Naive thymus-derived CD4-positive, alpha-beta T cell (primary cell): ENCODE data around the gene PRDM4. TPM values are rescaled to one million over a fixed set of nuclear protein-coding genes. Genes with fewer than 3 reads are reported as not detected.

Experiments
- ATAC-seq: fragments of 150-1000 bp; cut with Tn5 transposase; 2 replicates; pipeline ENCODE4 v1.10.0; 2021; ENCODE audit warnings: mild to moderate bottlenecking, moderate library complexity
- CTCF ChIA-PET: fragments of 350-600 bp; sonication (Branson Sonifier 250); formaldehyde crosslinking; loops from one replicate; lab custom pipeline; 2021; ENCODE audit warnings: antibody characterized with exemption; lab: Charles Lee
- POLR2A ChIA-PET: fragments of 350-600 bp; sonication (Branson Sonifier 250); formaldehyde crosslinking; loops from one replicate; lab custom pipeline; 2021; ENCODE audit warnings: antibody characterized with exemption, inconsistent platforms; lab: Charles Lee
- DNase-seq, 9 donors: peaks; one replicate each; pipeline versions ENCODE4 v3.0.0 to v3.0.0-alpha.2; 2020 to 2022; ENCODE audit warnings: mixed read lengths in 1 of 9
- H3K27ac ChIP-seq: one replicate; pipeline ENCODE4 v1.7.0; 2013; ENCODE audit warnings: mild to moderate bottlenecking, low read depth, low read length, moderate library complexity
- H3K27me3 ChIP-seq, 2 donors: one replicate each; pipeline ENCODE4 v1.7.0; 2013; ENCODE audit warnings: low read length in 2 of 2, mild to moderate bottlenecking in 2 of 2, moderate library complexity in 2 of 2; ENCODE audit not compliant: control insufficient read depth in 2 of 2, insufficient read depth in 2 of 2
- H3K36me3 ChIP-seq, 3 experiments: 1 replicate in 2 of 3; 2 replicates in 1 of 3; pipeline ENCODE4 v1.7.0; 2013; ENCODE audit warnings: low read length in 3 of 3, mild to moderate bottlenecking in 3 of 3, moderate library complexity in 1 of 3; ENCODE audit not compliant: insufficient read depth in 3 of 3, control insufficient read depth in 2 of 3
- H3K4me1 ChIP-seq, 2 donors: one replicate each; pipeline ENCODE4 v1.7.0; 2013; ENCODE audit warnings: low read length in 2 of 2, mild to moderate bottlenecking in 2 of 2, moderate library complexity in 1 of 2; ENCODE audit not compliant: control insufficient read depth in 2 of 2, insufficient read depth in 2 of 2
- H3K4me3 ChIP-seq: 2 replicates; pipeline ENCODE4 v1.7.0; 2013; ENCODE audit warnings: mild to moderate bottlenecking, low read length
- H3K9me3 ChIP-seq, 3 experiments: 1 replicate in 2 of 3; 2 replicates in 1 of 3; pipeline ENCODE4 v1.7.0; 2013; ENCODE audit warnings: low read length in 3 of 3; ENCODE audit not compliant: control insufficient read depth in 2 of 3
- H3K27ac Mint-ChIP-seq, 9 donors: one replicate each; pipeline ENCODE4 v1.8.0; 2020 to 2022; ENCODE audit warnings: mixed read lengths in 9 of 9, mild to moderate bottlenecking in 8 of 9, moderate library complexity in 5 of 9, inconsistent platforms in 2 of 9
- H3K27me3 Mint-ChIP-seq, 5 donors: one replicate each; pipeline ENCODE4 v1.8.0; 2021 to 2022; ENCODE audit warnings: mixed read lengths in 5 of 5, mild to moderate bottlenecking in 1 of 5
- H3K36me3 Mint-ChIP-seq, 5 donors: one replicate each; pipeline ENCODE4 v1.8.0; 2020 to 2022; ENCODE audit warnings: mixed read lengths in 5 of 5, mild to moderate bottlenecking in 3 of 5, inconsistent platforms in 1 of 5
- H3K4me1 Mint-ChIP-seq, 7 donors: one replicate each; pipeline ENCODE4 v1.8.0; 2020 to 2022; ENCODE audit warnings: mixed read lengths in 7 of 7, mild to moderate bottlenecking in 3 of 7, inconsistent platforms in 1 of 7
- H3K4me3 Mint-ChIP-seq, 10 donors: one replicate each; pipeline ENCODE4 v1.8.0; 2020 to 2022; ENCODE audit warnings: mild to moderate bottlenecking in 10 of 10, mixed read lengths in 10 of 10, moderate library complexity in 6 of 10, inconsistent platforms in 2 of 10
- H3K9me3 Mint-ChIP-seq, 11 donors: one replicate each; pipeline ENCODE4 v1.8.0; 2020 to 2022; ENCODE audit warnings: mixed read lengths in 11 of 11, mild to moderate bottlenecking in 4 of 11, inconsistent platforms in 1 of 11, moderate library complexity in 1 of 11
- intact Hi-C, 2 donors: fragments of 100-400 bp; cut with micrococcal nuclease; formaldehyde crosslinking; loops; one replicate each; pipeline ENCODE4 v1.15.1; 2023
- polyA plus RNA-seq, 2 donors: library from polyadenylated mRNA; unstranded; fragments of 300-500 nt; fragmentation: Illumina TruSeq; gene quantifications; one replicate each; pipeline ENCODE4 v1.2.3, GENCODE V29; 2021
- total RNA-seq, 6 experiments: library from RNA in 5 of 6; stranded (reverse) in 5 of 6; gene quantifications; 1 replicate in 5 of 6; 2 replicates in 1 of 6; pipeline ENCODE4 v1.2.3 and lab custom pipeline; 2021 to 2026

The PRDM4 gene
- total RNA-seq (10 to 100 TPM; 32.4 to 41.3 (median 36.4) TPM), polyA plus RNA-seq (10 to 100 TPM; 16.5 to 28.5 TPM), total RNA-seq (lab: John Stamatoyannopoulos, UW) (58.4 reads per million, percentile 74 among the genes with 10 or more reads in this experiment)

GRCh38 chr12:107760809-107761501 lies at the start of gene PRDM4:
Gene PRDM4 (minus strand): TSS chr12:107761137. CDS start chr12:107760515, 622 bp downstream.
- Mint-ChIP-seq H3K27ac (peak within 1 kb of the TSS; percentile 85 to 96 (median 91)), H3K4me3 (peak within 1 kb of the TSS; percentile 85 to 94 (median 91)), H3K27me3 (peaks cover 0 to 5% (median 0%) of the 10 kb centered on the region in 5 donors), H3K36me3 (peaks cover 0 to 13% (median 6%) of the 10 kb centered on the region in 5 donors), H3K4me1 (peaks cover 19 to 52% (median 35%) of the 10 kb centered on the region in 7 donors), H3K9me3 (peaks cover 0 to 4% (median 0%) of the 10 kb centered on the region in 11 donors)
- H3K9me3 ChIP-seq: no peaks in the 10 kb centered on the region
- peak within 1 kb of the TSS; percentile 78 for H3K27ac ChIP-seq
- intact Hi-C loops: loop anchor here (1.0 to 10.0 kb wide), 27 partner anchors 76 to 1812 kb away; partner anchors contain the start of genes CRY1 (in 2 of the 2), PWP1 (in 2 of the 2), RIC8B (in 2 of the 2) and TCP11L2 (in 2 of the 2)
- ChIA-PET CTCF (no interaction called here), POLR2A (interaction anchor here (0.7 to 1.8 kb wide), 4 partner anchors 11 to 1456 kb away, joined by 3 to 7 read pairs (median 3); partner anchors contain the start of gene PWP1)
- peak within 1 kb of the TSS; percentile 83 for H3K4me3 ChIP-seq
- peaks cover 0 to 11% (median 5%) of the 10 kb centered on the region in 3 experiments for H3K36me3 ChIP-seq
- ATAC-seq (peak; percentile 99), DNase-seq (peak; percentile 85 to 96 (median 93))
- H3K4me1 ChIP-seq: peaks cover 21% of the 10 kb centered on the region in 2 donors
- no peaks in the 10 kb centered on the region for H3K27me3 ChIP-seq

GRCh38 chr12:107807471-107808150 lies 46.7 kb upstream of the PRDM4 start:
- no peak overlapping the region for H3K27ac ChIP-seq
- H3K4me3 ChIP-seq: no peak overlapping the region
- DNase-seq: no peak
- H3K27me3 ChIP-seq: no peaks in the 10 kb centered on the region
- intact Hi-C loops: no loop called here
- Mint-ChIP-seq H3K27ac (no peak overlapping the region), H3K36me3 (no peaks in the 10 kb centered on the region), H3K4me1 (no peaks in the 10 kb centered on the region), H3K27me3 (peaks cover 6 to 17% (median 9%) of the 10 kb centered on the region in 5 donors), H3K9me3 (no peaks in the 10 kb centered on the region), H3K4me3 (no peak overlapping the region)
- CTCF ChIA-PET: no interaction called here
- POLR2A ChIA-PET: no interaction called here
- no peaks in the 10 kb centered on the region for H3K9me3 ChIP-seq
- no peaks in the 10 kb centered on the region for H3K36me3 ChIP-seq
- ATAC-seq: no peak
- H3K4me1 ChIP-seq: no peaks in the 10 kb centered on the region

GRCh38 chr12:107805488-107806180 lies 44.7 kb upstream of the PRDM4 start:
- no peak overlapping the region for H3K27ac Mint-ChIP-seq
- Histone ChIP-seq H3K27me3 (no peaks in the 10 kb centered on the region), H3K9me3 (no peaks in the 10 kb centered on the region), H3K36me3 (no peaks in the 10 kb centered on the region), H3K27ac (no peak overlapping the region), H3K4me1 (no peaks in the 10 kb centered on the region), H3K4me3 (no peak overlapping the region)
- no peak for ATAC-seq
- ChIA-PET POLR2A (no interaction called here), CTCF (no interaction called here)
- DNase-seq: no peak
- no peaks in the 10 kb centered on the region for H3K36me3 Mint-ChIP-seq
- no peaks in the 10 kb centered on the region for H3K9me3 Mint-ChIP-seq
- H3K27me3 Mint-ChIP-seq: peaks cover 0 to 17% (median 9%) of the 10 kb centered on the region in 5 donors
- no peaks in the 10 kb centered on the region for H3K4me1 Mint-ChIP-seq
- no peak overlapping the region for H3K4me3 Mint-ChIP-seq
- intact Hi-C loops: no loop called here

GRCh38 chr12:107803092-107803491 lies 42.2 kb upstream of the PRDM4 start:
- ATAC-seq: no peak
- no peaks in the 10 kb centered on the region for H3K27me3 ChIP-seq

GRCh38 chr12:107801150-107801549 lies 40.2 kb upstream of the PRDM4 start:
- Histone ChIP-seq H3K4me1 (no peaks in the 10 kb centered on the region), H3K27ac (no peak overlapping the region), H3K4me3 (no peak overlapping the region), H3K27me3 (no peaks in the 10 kb centered on the region), H3K36me3 (no peaks in the 10 kb centered on the region), H3K9me3 (no peaks in the 10 kb centered on the region)
- Mint-ChIP-seq H3K4me3 (no peak overlapping the region), H3K27me3 (peaks cover 8 to 22% (median 13%) of the 10 kb centered on the region in 5 donors), H3K36me3 (no peaks in the 10 kb centered on the region), H3K4me1 (no peaks in the 10 kb centered on the region), H3K9me3 (no peaks in the 10 kb centered on the region), H3K27ac (no peak overlapping the region)
- intact Hi-C loops: no loop called here
- ChIA-PET POLR2A (no interaction called here), CTCF (no interaction called here)
- DNase-seq (no peak), ATAC-seq (no peak)

More at GRCh38 chr12:107803092-107803491, 42.2 kb upstream of the PRDM4 start:
- no peak overlapping the region for H3K27ac ChIP-seq
- H3K36me3 ChIP-seq: no peaks in the 10 kb centered on the region
- ChIA-PET POLR2A (no interaction called here), CTCF (no interaction called here)
- DNase-seq: no peak
- H3K9me3 ChIP-seq: no peaks in the 10 kb centered on the region
- Mint-ChIP-seq H3K36me3 (no peaks in the 10 kb centered on the region), H3K27ac (no peak overlapping the region), H3K4me3 (no peak overlapping the region), H3K9me3 (no peaks in the 10 kb centered on the region), H3K4me1 (no peaks in the 10 kb centered on the region), H3K27me3 (peaks cover 7 to 19% (median 13%) of the 10 kb centered on the region in 5 donors)
- no peak overlapping the region for H3K4me3 ChIP-seq
- intact Hi-C loops: no loop called here
- no peaks in the 10 kb centered on the region for H3K4me1 ChIP-seq

- no peaks in the 10 kb centered on the region for H3K9me3 Mint-ChIP-seq
- peaks cover 0 to 3% (median 0%) of the 10 kb centered on the region in 5 donors for H3K36me3 Mint-ChIP-seq
- H3K4me1 Mint-ChIP-seq: no peaks in the 10 kb centered on the region
- ChIA-PET CTCF (no interaction called here), POLR2A (no interaction called here)
- DNase-seq (no peak), ATAC-seq (no peak)
- no peaks in the 10 kb centered on the region for H3K9me3 ChIP-seq
- no peaks in the 10 kb centered on the region for H3K27me3 ChIP-seq
- H3K36me3 ChIP-seq: no peaks in the 10 kb centered on the region
- no peak overlapping the region for H3K4me3 ChIP-seq
- no peak overlapping the region for H3K27ac ChIP-seq
- intact Hi-C loops: no loop called here
- no peak overlapping the region for H3K4me3 Mint-ChIP-seq
- no peaks in the 10 kb centered on the region for H3K4me1 ChIP-seq
- no peak overlapping the region for H3K27ac Mint-ChIP-seq
- peaks cover 15 to 41% (median 24%) of the 10 kb centered on the region in 5 donors for H3K27me3 Mint-ChIP-seq
These were observed 37.6 kb upstream of the PRDM4 start for GRCh38 chr12:107798580-107798979.
